CD4-positive, alpha-beta T cell treated with Interleukin-6 at 100 ng/mL for 8 hours (primary cell): ENCODE data around the gene SLC29A3.
A peak's percentile ranks its signal among the peaks of the same experiment; 100 is the strongest.
"Not testable (repeated sequence)": the region's sequence is repeated elsewhere in the genome, so short reads cannot be mapped to it uniquely, and the experiment has no call there.

Experiments used
- DNase-seq: peaks from one replicate; pipeline ENCODE4 v3.0.0-alpha.2; 2020; ENCODE audit warnings: mixed read lengths, low spot score

Gene SLC29A3

DNA sequence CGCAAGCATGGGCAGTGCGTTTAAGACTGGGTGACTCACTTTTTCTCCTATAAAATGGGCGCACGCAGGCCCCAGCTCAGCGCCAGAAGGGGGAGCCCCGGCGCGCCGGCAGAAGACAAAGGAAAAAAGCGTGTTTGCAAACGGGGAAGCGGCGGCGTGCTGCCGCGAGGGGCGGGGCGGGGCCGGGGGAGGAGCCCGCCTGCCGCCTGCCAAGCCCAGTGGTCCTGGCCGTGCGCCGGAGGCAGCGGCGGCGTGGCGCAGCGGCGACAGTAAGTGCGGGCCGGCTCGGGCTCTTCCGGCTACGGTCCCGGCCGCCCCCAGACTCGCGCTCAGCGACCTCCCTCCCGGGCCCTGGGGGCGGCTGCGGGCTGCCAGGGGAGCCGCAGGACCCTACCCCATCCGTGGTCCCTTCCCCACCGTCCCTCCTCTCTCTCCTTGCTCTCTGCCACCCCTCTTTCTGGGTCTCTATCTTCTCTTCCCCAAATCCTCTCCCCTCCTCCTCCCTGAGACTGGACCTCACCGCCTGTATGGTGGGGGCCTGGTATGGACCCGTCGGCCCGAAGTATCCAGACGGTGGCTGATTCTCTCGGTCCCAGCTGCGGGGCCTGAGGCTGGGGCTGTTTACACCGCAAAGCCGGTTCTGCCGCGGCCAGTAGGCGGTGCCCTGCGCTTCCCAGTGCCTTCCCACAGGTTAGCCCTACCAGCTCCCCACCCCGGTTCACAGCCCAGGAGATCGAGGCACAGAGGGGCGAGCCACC is at the start of gene SLC29A3:
TSS of gene SLC29A3 (plus strand) at position 218 of the 758 bp plus-strand sequence. CDS start at position 269, 51 bp downstream.
- peak; percentile 83 for DNase-seq

- no peak for DNase-seq
These were observed 49.5 kb upstream of the SLC29A3 start for GRCh38 chr10:71269301-71270288.

DNA sequence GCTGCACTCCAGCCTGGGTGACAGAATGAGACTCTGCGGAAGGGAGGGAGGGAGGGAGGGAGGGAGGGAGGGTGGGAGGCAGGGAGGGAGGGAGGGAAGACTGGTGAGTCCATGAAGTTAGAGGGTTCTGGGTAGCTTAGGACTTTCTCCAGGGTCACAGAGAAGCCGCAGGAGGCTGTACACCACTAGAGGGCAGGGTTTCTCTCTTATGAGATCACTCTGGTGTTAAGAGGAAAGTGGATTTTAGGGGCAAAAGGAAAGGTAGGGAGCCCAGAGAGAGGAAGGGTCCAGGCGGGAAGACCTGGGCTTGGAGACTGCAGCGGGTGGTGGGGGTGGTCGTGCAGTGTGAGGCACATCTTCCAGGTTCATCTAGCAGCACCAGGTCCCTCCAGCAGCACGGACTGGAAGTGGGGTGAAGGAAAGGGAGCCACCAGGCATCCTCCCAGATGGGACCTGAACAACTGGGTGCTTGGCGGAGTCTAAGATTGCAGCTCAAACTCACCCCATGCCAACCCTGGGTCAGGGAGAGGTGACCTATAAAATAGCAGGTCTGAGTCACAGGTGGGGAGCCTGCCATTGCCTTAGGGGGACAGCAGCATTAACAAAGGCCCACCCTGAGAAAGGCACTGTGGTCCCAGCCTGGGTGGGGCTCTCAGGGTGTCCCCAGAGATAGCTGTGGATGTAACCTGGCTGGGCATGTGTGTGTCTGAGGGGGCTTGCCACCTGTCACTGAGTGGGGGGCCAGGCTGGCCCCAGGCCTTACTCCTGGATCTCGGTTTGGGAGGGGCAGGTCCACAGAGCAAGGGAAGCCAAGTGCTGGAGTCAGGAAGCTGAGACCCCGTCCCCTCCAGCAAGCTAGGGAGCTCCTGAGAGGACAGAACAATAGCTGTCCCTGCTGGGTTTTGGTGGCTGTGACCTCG is 48.5 kb upstream of the SLC29A3 start:
- no peak for DNase-seq

DNA sequence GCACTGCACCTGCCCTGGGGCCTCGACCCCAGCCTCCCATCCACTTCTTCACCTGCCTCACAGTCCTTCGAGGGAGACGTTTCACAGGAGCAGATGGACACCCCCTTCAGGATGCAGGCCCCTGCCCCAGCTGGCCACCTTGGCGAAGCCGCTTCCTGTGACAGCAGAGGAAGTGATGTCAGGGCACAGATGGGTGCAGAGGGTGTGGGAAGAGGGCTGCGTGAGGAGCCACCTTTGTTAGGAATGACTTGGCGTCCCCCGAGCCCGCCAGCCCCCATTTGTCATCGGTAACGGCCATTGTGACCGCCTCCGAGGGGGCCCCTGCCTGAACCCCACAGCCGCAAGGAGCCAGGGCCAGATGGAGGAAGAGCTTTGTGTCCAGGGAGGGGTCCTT is 47.4 kb upstream of the SLC29A3 start:
- DNase-seq = no peak

DNA sequence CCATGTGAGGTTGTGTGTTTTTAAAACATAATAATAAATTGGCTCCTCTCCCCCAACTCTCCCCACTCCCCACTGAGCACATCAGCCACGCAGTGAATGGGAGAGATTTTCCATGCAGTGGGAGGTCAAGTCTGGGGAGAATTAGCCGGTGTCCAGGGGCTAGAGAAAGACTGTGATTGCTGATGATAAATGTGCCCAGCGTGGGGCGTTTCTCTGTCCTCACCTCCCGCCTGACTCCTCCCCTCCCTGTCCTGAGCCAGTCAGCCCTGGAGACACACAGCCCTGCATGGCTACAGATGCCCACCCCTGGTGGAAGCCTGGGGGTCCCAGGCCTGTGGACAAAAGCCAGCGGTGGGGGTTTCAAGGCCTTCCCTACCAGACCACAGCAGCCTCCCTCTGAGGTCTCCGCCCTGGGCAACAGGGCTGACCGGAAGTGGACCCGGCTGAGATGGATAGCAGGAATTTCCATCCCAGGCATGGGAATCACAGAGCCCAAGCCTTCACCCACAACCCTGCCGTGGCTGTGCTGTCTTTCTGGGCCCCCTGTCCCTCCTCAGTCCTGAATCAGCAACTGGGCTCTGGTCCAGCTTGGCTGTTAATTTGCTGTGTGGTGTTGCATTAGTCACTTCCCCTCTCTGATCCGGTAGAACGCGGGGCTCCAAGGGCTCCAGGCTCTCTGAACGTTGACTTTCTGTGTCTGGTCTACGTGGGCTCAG is 46.8 kb upstream of the SLC29A3 start:
- no peak for DNase-seq

GRCh38 chr10:71272974-71273373 is 46.1 kb upstream of the SLC29A3 start:
- DNase-seq = not testable (repeated sequence)

DNA sequence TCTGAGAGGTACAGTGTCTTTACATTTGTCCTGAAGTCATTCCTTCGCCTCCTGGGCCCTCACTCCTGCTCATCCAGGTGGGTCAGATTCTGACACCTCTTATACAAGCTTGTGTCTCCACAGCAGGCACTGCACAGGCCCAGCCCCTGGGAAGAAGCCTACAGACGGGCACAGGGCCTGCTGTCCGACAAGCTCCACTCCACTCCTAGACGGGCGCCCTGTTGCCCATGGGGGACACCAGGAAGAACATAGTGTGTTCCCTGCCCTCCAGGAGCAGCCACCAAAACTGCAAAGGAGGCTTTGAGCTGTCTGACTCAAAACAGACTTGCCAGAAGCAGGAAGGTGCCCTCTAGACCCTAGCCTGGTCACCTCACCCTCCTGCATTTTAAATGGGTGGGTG is 45.6 kb upstream of the SLC29A3 start:
- DNase-seq = no peak

DNA sequence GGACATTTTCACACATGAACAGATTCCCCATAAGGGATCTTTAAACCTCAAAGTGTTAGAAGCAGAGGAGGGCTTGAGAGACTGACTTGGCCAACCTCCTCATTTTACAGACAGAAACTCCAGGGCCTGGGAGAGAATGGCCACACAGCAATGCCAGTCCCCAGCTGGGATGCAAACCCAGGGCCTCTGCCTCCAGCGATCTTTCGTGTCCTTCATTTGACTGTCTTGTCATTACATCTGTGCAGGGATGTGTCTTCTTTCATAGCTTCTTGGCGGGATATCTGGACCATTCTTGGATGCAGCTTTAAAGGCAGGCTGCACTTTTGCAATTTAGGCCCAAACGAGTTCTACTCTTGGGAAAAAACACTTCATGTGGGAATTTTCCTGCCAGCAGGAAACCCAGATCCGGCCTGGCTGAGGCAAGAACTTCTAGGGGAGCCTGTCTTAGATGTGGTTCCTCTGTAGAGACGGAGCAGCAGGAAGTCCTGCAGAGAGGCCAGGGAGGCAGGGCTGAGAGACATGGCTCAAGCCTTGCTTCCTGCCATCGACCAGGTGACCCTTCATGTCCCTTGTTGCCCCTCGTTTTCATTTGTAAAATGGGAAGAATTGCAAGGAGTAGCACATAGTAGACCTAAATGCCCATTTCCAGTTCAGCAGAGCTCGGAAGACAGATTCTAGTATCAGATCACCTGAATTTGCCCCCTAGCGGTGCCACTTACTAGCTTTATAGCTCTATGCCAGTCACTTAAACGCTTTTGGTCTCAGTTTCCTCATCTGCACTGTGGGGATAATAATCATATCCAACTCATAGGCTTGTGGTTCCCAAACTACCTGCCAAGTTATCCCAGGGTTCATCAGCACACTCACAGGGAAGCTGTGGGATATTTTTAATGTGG is 43.9 kb upstream of the SLC29A3 start:
- no peak for DNase-seq

DNA sequence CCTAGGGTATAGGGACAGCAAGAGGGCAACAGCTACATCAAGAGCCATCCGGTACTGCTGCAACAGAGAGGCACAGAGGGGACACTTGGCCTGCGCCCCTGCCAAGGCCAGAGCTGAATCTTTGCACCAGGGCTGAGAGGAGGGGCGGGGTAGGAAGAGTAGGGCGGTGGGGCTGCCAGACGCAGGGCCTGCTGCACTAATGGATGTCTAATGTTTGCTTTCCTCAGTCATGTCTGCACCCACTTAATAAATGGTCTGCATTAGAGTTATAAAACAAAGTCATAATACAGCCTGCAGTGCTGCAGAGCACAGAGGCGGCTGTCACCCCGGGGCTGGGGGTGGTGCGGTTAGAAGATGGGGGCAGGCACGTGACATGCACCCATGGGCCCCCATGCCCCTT is 42.2 kb upstream of the SLC29A3 start:
- no peak for DNase-seq

DNA sequence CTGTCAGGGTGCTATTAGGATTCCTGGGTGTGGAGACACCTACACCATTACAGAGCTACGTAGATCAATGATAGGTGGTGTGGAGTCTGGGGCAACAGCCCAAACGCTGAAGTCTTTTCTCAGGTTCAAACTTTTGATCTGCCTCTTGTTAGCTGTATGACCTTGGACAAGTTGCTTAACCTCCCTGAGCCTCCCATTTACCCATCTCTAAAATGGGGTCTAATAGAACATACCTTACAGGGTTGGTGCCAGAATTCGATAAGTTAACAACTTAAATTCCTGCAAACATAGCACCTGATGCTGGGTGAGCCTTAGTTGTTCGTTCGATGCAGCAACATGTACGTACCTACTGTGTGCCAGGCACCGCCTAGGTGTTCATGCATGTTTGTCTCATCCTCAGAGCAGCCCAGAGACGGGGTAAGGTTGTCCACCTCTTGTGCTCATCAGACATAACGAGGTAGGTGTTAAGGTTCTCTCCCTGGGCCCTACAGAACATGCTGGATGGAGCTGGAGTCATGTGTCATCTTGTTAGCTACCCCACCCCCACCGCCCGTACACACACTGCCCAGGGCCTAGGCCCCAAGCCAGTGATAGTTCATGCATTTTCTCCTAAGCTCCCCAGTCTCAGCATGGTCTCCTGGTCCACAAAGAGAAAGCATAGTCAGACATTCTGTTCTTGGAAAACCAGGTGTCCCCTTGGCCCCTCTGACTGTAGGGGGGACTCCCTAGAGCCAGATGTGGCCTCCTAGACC is 41.0 kb upstream of the SLC29A3 start:
- no peak for DNase-seq

DNA sequence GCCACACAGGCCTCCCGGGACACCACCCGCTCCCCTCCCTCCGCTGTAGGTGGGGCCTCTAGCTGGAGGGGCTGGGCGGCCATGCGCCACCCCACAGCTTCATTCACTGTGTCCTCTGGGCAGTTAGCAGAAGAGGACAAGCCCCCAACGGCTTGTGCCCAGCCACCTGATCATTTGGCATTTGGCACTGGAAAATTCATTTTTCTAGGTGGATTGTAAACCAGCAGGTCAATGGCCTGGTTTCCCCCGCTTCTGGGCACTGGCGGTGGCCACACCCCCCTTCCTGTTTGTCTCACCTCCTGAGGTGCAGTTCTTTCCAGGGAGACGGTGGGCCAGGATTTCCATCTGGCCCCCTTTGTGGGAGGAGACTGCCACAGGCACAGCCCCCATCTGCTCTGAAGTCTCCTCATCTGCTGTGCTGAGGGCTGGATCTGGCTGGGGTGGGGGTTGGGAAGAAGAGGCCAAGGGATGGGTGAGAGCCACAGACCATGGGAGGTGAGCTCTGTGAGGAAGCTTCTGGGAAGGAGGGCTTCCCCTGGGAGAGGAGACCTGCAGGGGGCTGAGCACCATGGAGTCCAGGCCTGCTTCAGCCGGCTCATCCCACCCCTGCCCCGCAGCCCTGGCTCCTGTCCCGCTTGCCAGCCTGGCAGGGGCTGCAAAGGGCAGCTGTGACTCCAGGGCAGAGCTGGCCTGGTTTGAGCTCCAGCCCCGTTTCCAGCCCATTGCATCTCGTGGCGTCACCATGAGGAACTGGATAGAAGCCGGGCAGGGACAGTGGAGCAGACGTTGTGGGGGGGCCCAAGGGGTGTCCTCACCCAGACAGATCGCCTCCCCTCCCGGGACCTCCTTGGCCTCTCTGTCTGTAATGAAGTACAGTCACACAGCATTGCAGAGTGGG is 40.1 kb upstream of the SLC29A3 start:
- no peak for DNase-seq

GRCh38 chr10:71279590-71280170 is 39.4 kb upstream of the SLC29A3 start:
- DNase-seq = no peak

DNA sequence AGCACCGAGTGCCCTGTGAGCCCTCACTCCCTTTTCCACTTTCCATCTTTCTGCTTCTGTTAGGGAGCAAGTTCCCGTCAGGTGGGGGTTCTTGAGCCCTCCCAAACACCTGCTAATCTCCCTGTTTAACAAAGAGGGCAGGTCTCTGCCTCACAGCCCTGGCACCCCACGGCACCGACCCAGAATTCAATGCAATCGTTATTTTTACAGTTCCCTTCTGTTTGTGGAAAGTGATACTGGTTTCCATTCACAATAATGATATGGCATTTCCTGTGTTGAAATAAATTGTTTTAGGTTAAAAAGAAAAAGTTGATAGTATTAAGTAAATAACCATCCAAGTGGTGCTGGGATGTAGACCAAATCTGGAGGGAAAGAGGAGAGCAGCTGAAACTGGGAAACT is 38.8 kb upstream of the SLC29A3 start:
- DNase-seq = no peak

GRCh38 chr10:71280825-71281224 is 38.2 kb upstream of the SLC29A3 start:
- no peak for DNase-seq

GRCh38 chr10:71281646-71282322 is 37.3 kb upstream of the SLC29A3 start:
- DNase-seq = no peak

DNA sequence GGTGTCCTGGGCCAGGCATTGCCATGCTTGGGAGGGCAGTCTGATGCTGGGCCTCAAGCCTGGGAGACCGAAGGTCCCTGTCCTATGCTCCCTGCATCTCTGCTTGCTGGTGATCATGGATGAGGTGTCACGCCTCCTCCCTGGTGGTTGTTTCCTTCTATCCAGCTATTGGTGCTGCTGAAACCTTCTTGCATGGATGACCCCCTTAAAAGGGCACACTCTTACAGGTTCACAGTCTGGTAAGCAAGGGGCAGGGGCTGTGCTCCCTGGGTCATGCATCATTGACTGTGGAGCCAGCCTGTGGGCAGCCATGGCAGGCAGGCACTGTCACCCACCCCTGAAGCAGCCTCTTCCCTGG is 36.8 kb upstream of the SLC29A3 start:
- DNase-seq = no peak

DNA sequence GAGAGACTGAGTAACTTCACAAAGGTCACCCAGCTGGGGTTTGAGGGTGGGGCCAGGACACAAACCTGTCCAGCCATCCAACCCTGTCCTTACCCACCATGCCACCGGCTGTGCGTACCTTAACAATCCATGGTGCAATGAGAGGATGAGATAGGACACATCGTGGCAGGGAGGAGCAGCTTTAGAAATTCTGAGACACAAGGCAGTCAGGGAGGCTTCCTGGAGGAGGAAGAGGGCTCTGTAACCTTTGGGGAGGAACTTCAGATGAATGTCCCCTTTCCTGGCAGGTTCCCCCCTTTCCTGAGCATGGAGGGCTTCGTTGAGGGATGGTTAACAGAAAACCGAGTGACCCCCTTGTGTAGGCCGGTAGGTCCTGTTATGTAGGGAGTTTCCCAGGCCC is 35.6 kb upstream of the SLC29A3 start:
- DNase-seq = no peak

GRCh38 chr10:71283876-71284275 is 35.2 kb upstream of the SLC29A3 start:
- DNase-seq = no peak
